Subcutaneous adipose tissue (tissue), 4 donors: ENCODE measurements around the gene TIRAP. TPM values are rescaled to one million over a fixed set of nuclear protein-coding genes. Genes with fewer than 3 reads are reported as not detected.

ENCODE experiments used
- CTCF ChIP-seq: fragments of 450-650 bp; IDR thresholded peaks from one replicate; pipeline ENCODE4 v1.5.1; 2016; ENCODE audit warnings: low read depth, mild to moderate bottlenecking, control low read depth, antibody characterized with exemption, moderate library complexity
- total RNA-seq, 4 donors: library from RNA; depleted of rRNA; stranded (reverse); fragments of >200 nt; gene quantifications; one replicate each; pipeline ENCODE4 v1.1.0, GENCODE V29; 2016

The TIRAP gene
- total RNA-seq, 4 donors from 2014 or later: 7.7 to 14.3 (median 9.3) TPM

GRCh38 chr11:126334659-126335462 is 52.0 kb downstream of the TIRAP start:
- no peak for TF ChIP-seq CTCF

- TF ChIP-seq CTCF: no peak
Observed at GRCh38 chr11:126335463-126335760, 52.5 kb downstream of the TIRAP start.

- no peak for TF ChIP-seq CTCF
Observed at GRCh38 chr11:126336138-126336541, 53.2 kb downstream of the TIRAP start.

GRCh38 chr11:126336671-126337101 is 53.8 kb downstream of the TIRAP start:
- no peak for TF ChIP-seq CTCF

- TF ChIP-seq CTCF: no peak
Observed at GRCh38 chr11:126337126-126337473, 54.2 kb downstream of the TIRAP start.

- TF ChIP-seq CTCF: no peak
Observed at GRCh38 chr11:126337474-126338241, 54.8 kb downstream of the TIRAP start.

GRCh38 chr11:126338346-126339055 is 55.6 kb downstream of the TIRAP start:
- TF ChIP-seq CTCF: no peak
